Upper lobe of left lung (tissue), 4 donors: ENCODE data around the gene RTTN.

Experiments used
- EP300 ChIP-seq, 4 donors: sonication (generic); formaldehyde crosslinking; IDR thresholded peaks; one replicate each; pipeline ENCODE4 v1.5.1; 2017; ENCODE audit warnings: antibody characterized with exemption in 4 of 4, control low read depth in 2 of 4
- POLR2A ChIP-seq, 4 donors: fragments of 450-650 bp; IDR thresholded peaks; one replicate each; pipeline ENCODE4 v1.5.1; 2016 to 2017; ENCODE audit warnings: antibody characterized with exemption in 4 of 4, mild to moderate bottlenecking in 2 of 4
- POLR2AphosphoS5 ChIP-seq, 2 donors: sonication (generic); formaldehyde crosslinking; IDR thresholded peaks; one replicate each; pipeline ENCODE4 v1.5.1; 2017; ENCODE audit warnings: antibody characterized with exemption in 2 of 2
- TF ChIP-seq, protein P1 (sequence below), 6 experiments: fragments of 450-650 bp in 4 of 6; fragments of 200-600 bp in 2 of 6; sonication (generic) in 2 of 6; IDR thresholded peaks; one replicate each; pipeline ENCODE4 v1.5.1; 2016 to 2019; ENCODE audit warnings: antibody characterized with exemption in 6 of 6

DNA sequence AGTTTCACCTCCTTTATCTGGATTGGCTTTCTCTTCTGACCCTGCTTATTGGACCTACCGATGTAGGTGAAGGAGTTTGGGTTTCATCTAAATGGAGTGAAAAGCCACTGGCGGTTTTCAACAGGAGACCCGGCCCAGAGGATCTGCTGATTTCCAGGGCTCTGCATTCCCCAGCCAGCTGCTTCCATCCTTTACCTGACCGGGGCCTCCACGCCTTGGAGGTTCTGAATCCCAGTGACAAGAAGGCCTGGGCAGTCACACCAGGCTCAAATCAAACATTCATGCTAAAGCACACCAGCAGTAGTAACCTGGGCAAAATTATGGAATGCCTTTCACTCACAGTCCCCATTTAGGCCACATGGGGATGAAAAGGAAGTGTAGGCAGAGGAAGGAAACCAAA is 30.0 kb upstream of the RTTN start:
- TF ChIP-seq, protein P1, sequence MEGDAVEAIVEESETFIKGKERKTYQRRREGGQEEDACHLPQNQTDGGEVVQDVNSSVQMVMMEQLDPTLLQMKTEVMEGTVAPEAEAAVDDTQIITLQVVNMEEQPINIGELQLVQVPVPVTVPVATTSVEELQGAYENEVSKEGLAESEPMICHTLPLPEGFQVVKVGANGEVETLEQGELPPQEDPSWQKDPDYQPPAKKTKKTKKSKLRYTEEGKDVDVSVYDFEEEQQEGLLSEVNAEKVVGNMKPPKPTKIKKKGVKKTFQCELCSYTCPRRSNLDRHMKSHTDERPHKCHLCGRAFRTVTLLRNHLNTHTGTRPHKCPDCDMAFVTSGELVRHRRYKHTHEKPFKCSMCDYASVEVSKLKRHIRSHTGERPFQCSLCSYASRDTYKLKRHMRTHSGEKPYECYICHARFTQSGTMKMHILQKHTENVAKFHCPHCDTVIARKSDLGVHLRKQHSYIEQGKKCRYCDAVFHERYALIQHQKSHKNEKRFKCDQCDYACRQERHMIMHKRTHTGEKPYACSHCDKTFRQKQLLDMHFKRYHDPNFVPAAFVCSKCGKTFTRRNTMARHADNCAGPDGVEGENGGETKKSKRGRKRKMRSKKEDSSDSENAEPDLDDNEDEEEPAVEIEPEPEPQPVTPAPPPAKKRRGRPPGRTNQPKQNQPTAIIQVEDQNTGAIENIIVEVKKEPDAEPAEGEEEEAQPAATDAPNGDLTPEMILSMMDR (IDR thresholded peaks at IDR 0.05), result no peak
- no peak for TF ChIP-seq POLR2AphosphoS5 (IDR thresholded peaks at IDR 0.05)
- no peak for TF ChIP-seq POLR2A (IDR thresholded peaks at IDR 0.05)
- no peak for TF ChIP-seq EP300 (IDR thresholded peaks at IDR 0.05)
